HG03175 (cell line): ENCODE measurements around the gene GNA15.
A peak's percentile ranks its signal among the peaks of the same experiment; 100 is the strongest.
"Not testable (repeated sequence)": the region's sequence is repeated elsewhere in the genome, so short reads cannot be mapped to it uniquely, and the experiment has no call there.

ENCODE experiments used
- ATAC-seq: cut with Tn5 transposase; IDR thresholded peaks from one replicate; pipeline ENCODE4 v1.9.1; 2021; ENCODE audit warnings: mild to moderate bottlenecking, moderate library complexity; ENCODE audit not compliant: unreplicated experiment

Gene GNA15

GRCh38 chr19:3148503-3148902 lies 12.7 kb downstream of the GNA15 start:
- no peak for ATAC-seq

GRCh38 chr19:3149089-3149488 lies 13.3 kb downstream of the GNA15 start:
- no peak for ATAC-seq

- ATAC-seq = no peak
These were observed 14.0 kb downstream of the GNA15 start for GRCh38 chr19:3149526-3150505.

GRCh38 chr19:3150739-3151329 lies 15.0 kb downstream of the GNA15 start:
- no peak for ATAC-seq

GRCh38 chr19:3151563-3152418 lies 16.0 kb downstream of the GNA15 start:
- ATAC-seq = no peak

- ATAC-seq = no peak
These were observed 16.6 kb downstream of the GNA15 start for GRCh38 chr19:3152419-3152780.

- ATAC-seq = no peak
These were observed 17.7 kb downstream of the GNA15 start for GRCh38 chr19:3153286-3154230.

GRCh38 chr19:3154447-3154846 lies 18.6 kb downstream of the GNA15 start:
- not testable (repeated sequence) for ATAC-seq

- peak; percentile 57 for ATAC-seq
These were observed 19.3 kb downstream of the GNA15 start for GRCh38 chr19:3154957-3155736.

GRCh38 chr19:3157096-3157845 lies 21.4 kb downstream of the GNA15 start:
- ATAC-seq = no peak

GRCh38 chr19:3159565-3159964 lies 23.7 kb downstream of the GNA15 start:
- ATAC-seq = no peak

- ATAC-seq = no peak
These were observed 24.4 kb downstream of the GNA15 start for GRCh38 chr19:3160219-3160618.

- ATAC-seq = no peak
These were observed 25.6 kb downstream of the GNA15 start for GRCh38 chr19:3161453-3161852.

- ATAC-seq = no peak
These were observed 26.8 kb downstream of the GNA15 start for GRCh38 chr19:3162418-3163229.

- no peak for ATAC-seq
These were observed 27.5 kb downstream of the GNA15 start for GRCh38 chr19:3163230-3163886.

GRCh38 chr19:3163943-3164342 lies 28.1 kb downstream of the GNA15 start:
- no peak for ATAC-seq

GRCh38 chr19:3167533-3168272 lies 31.9 kb downstream of the GNA15 start:
- no peak for ATAC-seq
